Thyroid gland (tissue), 4 donors: ENCODE measurements around the gene TAS2R41.

Experiments used
- POLR2A ChIP-seq, 2 donors: fragments of 450-650 bp; IDR thresholded peaks; one replicate each; pipeline ENCODE4 v1.6.1; 2017; ENCODE audit warnings: antibody characterized with exemption in 2 of 2, mild to moderate bottlenecking in 2 of 2, moderate library complexity in 1 of 2
- TF ChIP-seq, protein P1 (sequence below), 6 experiments: fragments of 200-600 bp in 3 of 6; fragments of 450-650 bp in 3 of 6; sonication (generic) in 3 of 6; IDR thresholded peaks; one replicate each; pipeline ENCODE4 v1.5.1; 2016 to 2019; ENCODE audit warnings: antibody characterized with exemption in 6 of 6, mild to moderate bottlenecking in 2 of 6, inconsistent platforms in 1 of 6, moderate library complexity in 1 of 6

DNA sequence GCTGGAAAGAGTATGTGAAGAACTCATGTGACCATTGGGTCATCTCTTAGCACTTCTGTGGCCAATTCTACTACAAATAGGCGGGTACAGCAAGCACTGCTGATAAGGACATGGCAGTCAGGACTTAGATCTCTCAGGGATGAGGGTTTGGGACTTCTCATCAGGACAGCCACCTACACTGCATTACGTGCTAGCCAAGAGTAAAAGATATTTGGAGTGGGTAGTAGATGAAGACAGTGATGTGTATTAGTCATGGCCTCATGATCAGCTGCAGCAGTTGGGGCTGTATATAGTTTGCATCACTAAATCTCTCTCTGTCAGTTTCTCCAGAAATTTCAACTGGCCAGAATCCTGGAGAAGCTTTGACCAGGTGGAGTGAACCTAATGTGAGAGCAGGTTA lies 25.2 kb upstream of the TAS2R41 start:
- TF ChIP-seq, protein P1, sequence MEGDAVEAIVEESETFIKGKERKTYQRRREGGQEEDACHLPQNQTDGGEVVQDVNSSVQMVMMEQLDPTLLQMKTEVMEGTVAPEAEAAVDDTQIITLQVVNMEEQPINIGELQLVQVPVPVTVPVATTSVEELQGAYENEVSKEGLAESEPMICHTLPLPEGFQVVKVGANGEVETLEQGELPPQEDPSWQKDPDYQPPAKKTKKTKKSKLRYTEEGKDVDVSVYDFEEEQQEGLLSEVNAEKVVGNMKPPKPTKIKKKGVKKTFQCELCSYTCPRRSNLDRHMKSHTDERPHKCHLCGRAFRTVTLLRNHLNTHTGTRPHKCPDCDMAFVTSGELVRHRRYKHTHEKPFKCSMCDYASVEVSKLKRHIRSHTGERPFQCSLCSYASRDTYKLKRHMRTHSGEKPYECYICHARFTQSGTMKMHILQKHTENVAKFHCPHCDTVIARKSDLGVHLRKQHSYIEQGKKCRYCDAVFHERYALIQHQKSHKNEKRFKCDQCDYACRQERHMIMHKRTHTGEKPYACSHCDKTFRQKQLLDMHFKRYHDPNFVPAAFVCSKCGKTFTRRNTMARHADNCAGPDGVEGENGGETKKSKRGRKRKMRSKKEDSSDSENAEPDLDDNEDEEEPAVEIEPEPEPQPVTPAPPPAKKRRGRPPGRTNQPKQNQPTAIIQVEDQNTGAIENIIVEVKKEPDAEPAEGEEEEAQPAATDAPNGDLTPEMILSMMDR (IDR thresholded peaks at IDR 0.05), result no peak
- no peak for TF ChIP-seq POLR2A (IDR thresholded peaks at IDR 0.05)
